HG03571 (cell line): ENCODE measurements around the gene CCNL1.
A peak's percentile ranks its signal among the peaks of the same experiment; 100 is the strongest.
"Not testable (repeated sequence)": the region's sequence is repeated elsewhere in the genome, so short reads cannot be mapped to it uniquely, and the experiment has no call there.

Experiments
- ATAC-seq: cut with Tn5 transposase; IDR thresholded peaks from one replicate; pipeline ENCODE4 v1.9.1; 2021; ENCODE audit not compliant: unreplicated experiment

CCNL1 gene

GRCh38 chr3:157104928-157105652, 54.9 kb downstream of the CCNL1 start:
- peak; percentile 60 for ATAC-seq

- ATAC-seq, result no peak
Observed at GRCh38 chr3:157104521-157104920, 55.4 kb downstream of the CCNL1 start.

GRCh38 chr3:157103860-157104259, 56.1 kb downstream of the CCNL1 start:
- ATAC-seq, result no peak

GRCh38 chr3:157103280-157103679, 56.7 kb downstream of the CCNL1 start:
- ATAC-seq, result peak; percentile 87

GRCh38 chr3:157102595-157102994, 57.4 kb downstream of the CCNL1 start:
- not testable (repeated sequence) for ATAC-seq

- no peak for ATAC-seq
Observed at GRCh38 chr3:157102098-157102497, 57.8 kb downstream of the CCNL1 start.

- no peak for ATAC-seq
Observed at GRCh38 chr3:157101486-157101885, 58.5 kb downstream of the CCNL1 start.

- no peak for ATAC-seq
Observed at GRCh38 chr3:157100608-157101396, 59.1 kb downstream of the CCNL1 start.

- no peak for ATAC-seq
Observed at GRCh38 chr3:157100096-157100477, 59.9 kb downstream of the CCNL1 start.

GRCh38 chr3:157099326-157100095, 60.4 kb downstream of the CCNL1 start:
- no peak for ATAC-seq

GRCh38 chr3:157098823-157099185, 61.1 kb downstream of the CCNL1 start:
- ATAC-seq, result no peak

- no peak for ATAC-seq
Observed at GRCh38 chr3:157098121-157098822, 61.7 kb downstream of the CCNL1 start.
